Left lung (tissue), 14 donors: ENCODE measurements around the gene CPNE4. TPM values are rescaled to one million over a fixed set of nuclear protein-coding genes. Genes with fewer than 3 reads are reported as not detected.

Experiments
- ATAC-seq: fragments of 200-7000 bp; cut with Tn5 transposase; one replicate; pipeline ENCODE4 v1.9.1; 2020; ENCODE audit warnings: moderate library complexity
- DNase-seq, 4 donors: peaks; one replicate each; pipeline ENCODE4 v3.0.0-alpha.2; 2013 to 2020
- H3K27ac ChIP-seq, 2 donors: fragments of 200-600 bp; sonication (generic) in 1 of 2; one replicate each; pipeline versions ENCODE4 v1.5.0 to v1.8.0; 2020 to 2021
- H3K27me3 ChIP-seq, 2 donors: fragments of 200-600 bp; sonication (generic) in 1 of 2; one replicate each; pipeline versions ENCODE4 v1.5.0 to v1.8.0; 2020 to 2021
- H3K36me3 ChIP-seq, 2 donors: fragments of 200-600 bp; sonication (generic) in 1 of 2; one replicate each; pipeline versions ENCODE4 v1.5.0 to v1.8.0; 2020 to 2021
- H3K4me1 ChIP-seq, 2 donors: fragments of 200-600 bp; one replicate each; pipeline ENCODE4 v1.8.0; 2021
- H3K4me3 ChIP-seq, 2 donors: fragments of 200-600 bp; sonication (generic) in 1 of 2; one replicate each; pipeline versions ENCODE4 v1.5.0 to v1.8.0; 2020 to 2021; ENCODE audit warnings: mild to moderate bottlenecking in 1 of 2
- H3K9me3 ChIP-seq, 2 donors: fragments of 200-600 bp; sonication (generic) in 1 of 2; one replicate each; pipeline versions ENCODE4 v1.5.0 to v1.8.0; 2020 to 2021
- intact Hi-C, 2 donors: fragments of 100-400 bp; cut with DNase I; formaldehyde crosslinking; loops; one replicate each; pipeline versions ENCODE4 v1.11.2 to v1.14.2; 2022
- long read RNA-seq, 12 donors: library from polyadenylated mRNA in 2 of 12; unstranded in 2 of 12; transcript quantifications; one replicate each; pipeline ENCODE4 v2.0.0 and lab custom pipeline, GENCODE V29; 2019 to 2026
- polyA plus RNA-seq, 6 donors: library from polyadenylated mRNA; unstranded; fragments of 120-200 nt; gene quantifications; one replicate each; pipeline ENCODE4 v1.2.1, GENCODE V29; 2013; ENCODE audit not compliant: insufficient read length in 6 of 6
- total RNA-seq, 2 donors: library from RNA; stranded (reverse); fragmentation: NEBNext Ultra II Directional; extraction: Animal tissue kit (Norgen Biotek cat#: 25700); gene quantifications; one replicate each; pipeline ENCODE4 v1.2.1, GENCODE V29; 2021
- TF ChIP-seq, protein P1 (sequence below), 2 donors: fragments of 200-600 bp; sonication (generic) in 1 of 2; IDR thresholded peaks; one replicate each; pipeline versions ENCODE4 v1.5.0 to v1.8.0; 2021; ENCODE audit warnings: antibody characterized with exemption in 2 of 2
- donor health status: DM: no; HTN: yes; CAD: no.
- donor health status: DM: no; HTN: no; CAD: no.

CPNE4 gene
- total RNA-seq, result 1 to 10 TPM in 1 of 2 donors, under 1 TPM in 1; 0.52 to 1.9 TPM
- polyA plus RNA-seq, result 1 to 10 TPM in 2 of 6 donors, under 1 TPM in 4; 0.24 to 2.1 (median 0.85) TPM
- long read RNA-seq, donor 1, result 0 reads
- long read RNA-seq, donor 2, result 0 reads
- long read RNA-seq, donor 3, result 0 reads
- long read RNA-seq, donor 4, result 0 reads
- long read RNA-seq, donor 5, result 0 reads
- long read RNA-seq, donor 6, result 0 reads
- long read RNA-seq, donor 7, result 0 reads
- long read RNA-seq, donor 8, result 0 reads
- long read RNA-seq, donor 9, result 0 reads
- long read RNA-seq, donor 10, result 0 reads
- long read RNA-seq, donor 11, full-length matches to known transcripts, result 5 of 5 reads
- long read RNA-seq, donor 11, partial matches to known transcripts, result 0 of 5 reads
- long read RNA-seq, donor 11, other reads (novel, unspliced or antisense), result 0 of 5 reads
- long read RNA-seq, donor 12, result 0 reads

DNA sequence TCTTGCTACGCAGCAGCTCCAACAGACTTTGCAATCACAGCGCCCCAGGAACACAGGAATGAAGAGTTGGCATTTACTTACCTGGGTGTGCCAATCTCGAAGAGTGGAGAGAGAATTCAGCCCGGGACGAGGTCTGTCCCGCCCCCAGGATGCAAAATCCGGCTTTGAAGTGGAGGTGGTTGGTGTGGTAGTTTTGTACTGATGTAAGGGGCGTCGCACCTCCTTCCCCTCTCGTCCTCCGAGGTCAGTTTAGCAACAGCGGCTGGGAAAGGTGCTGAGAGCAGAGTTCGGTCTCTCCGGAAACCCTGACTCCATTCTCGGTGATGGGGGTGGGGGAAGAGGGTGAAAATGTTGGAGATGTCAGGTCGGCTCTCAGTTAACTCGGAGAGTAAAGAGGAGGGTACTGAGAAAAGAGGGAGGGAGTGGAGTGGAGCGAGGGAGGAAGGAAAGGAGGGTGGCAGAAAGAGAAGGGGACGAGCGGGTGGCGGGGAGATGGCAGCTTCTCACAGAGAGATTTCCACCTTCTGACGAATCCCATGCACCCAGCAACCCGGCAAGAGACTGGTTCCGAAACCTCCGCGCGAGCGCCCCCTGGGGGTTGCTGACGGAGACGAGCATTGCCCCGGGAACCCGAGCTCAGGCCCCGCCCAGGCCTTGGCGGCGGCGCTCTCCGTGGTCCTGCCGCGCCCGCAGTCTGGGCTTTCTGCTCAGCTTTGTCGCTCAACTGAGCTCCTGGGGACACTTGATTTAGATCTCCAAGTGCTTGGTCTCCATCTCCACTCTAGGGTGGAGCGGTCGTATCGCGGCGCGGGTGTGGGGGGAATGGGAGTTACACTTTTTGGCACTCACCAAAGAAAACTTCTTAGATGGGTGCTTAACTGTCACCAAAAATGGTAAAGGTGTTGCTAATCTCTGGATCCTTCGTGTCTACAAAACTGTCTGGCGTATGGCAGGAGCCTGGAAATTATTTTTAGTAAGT is at the start of gene CPNE4:
Gene CPNE4, minus strand, starts transcription at position 529 of the 979 bp plus-strand sequence.
- H3K4me3 ChIP-seq, result peak within 1 kb of the TSS in 1 of 2 donors; percentile 6
- ATAC-seq, result peak; percentile 99
- H3K36me3 ChIP-seq, result peaks cover 0 to 3% of the 10 kb centered on the region in 2 donors
- H3K27me3 ChIP-seq, result peaks cover 39 to 85% of the 10 kb centered on the region in 2 donors
- intact Hi-C loops, result no loop called here
- DNase-seq, result peak; percentile 59 to 94 (median 78)
- peaks cover 0 to 4% of the 10 kb centered on the region in 2 donors for H3K4me1 ChIP-seq
- H3K9me3 ChIP-seq, result no peaks in the 10 kb centered on the region
- no peak within 1 kb of the TSS for H3K27ac ChIP-seq
- TF ChIP-seq, protein P1, sequence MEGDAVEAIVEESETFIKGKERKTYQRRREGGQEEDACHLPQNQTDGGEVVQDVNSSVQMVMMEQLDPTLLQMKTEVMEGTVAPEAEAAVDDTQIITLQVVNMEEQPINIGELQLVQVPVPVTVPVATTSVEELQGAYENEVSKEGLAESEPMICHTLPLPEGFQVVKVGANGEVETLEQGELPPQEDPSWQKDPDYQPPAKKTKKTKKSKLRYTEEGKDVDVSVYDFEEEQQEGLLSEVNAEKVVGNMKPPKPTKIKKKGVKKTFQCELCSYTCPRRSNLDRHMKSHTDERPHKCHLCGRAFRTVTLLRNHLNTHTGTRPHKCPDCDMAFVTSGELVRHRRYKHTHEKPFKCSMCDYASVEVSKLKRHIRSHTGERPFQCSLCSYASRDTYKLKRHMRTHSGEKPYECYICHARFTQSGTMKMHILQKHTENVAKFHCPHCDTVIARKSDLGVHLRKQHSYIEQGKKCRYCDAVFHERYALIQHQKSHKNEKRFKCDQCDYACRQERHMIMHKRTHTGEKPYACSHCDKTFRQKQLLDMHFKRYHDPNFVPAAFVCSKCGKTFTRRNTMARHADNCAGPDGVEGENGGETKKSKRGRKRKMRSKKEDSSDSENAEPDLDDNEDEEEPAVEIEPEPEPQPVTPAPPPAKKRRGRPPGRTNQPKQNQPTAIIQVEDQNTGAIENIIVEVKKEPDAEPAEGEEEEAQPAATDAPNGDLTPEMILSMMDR (IDR thresholded peaks at IDR 0.05), result peak; percentile 54 to 64

DNA sequence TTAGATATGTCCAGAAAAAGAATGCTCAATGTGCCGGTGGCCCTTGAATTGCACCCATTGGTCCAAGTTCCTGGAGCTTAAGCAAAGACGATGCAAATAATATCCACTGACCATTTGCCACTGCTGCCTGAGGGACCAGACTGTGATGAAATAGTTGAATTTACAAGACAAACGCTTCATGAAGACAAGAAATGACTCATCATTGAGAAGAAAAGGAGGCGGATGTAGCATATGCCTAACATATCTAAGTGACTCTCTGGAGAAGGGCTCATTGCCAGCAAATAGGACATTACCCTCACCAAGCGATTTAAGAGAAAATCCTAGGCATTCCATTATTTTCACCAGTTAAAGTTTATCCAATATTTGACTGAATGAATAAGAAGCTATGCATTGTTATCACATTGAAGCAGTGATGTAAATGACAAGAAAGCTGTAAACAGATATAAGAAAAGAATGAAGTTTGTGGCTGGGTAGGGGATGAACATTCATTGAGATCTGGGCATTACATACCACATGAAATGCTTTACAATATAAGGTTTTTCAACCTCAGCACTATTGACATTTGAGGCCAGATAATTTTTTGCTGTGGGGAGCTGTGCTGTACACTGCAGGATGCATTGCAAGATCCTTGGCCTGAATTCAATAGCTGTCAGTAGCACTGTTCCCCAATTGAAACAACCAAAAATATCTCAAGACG is 48.9 kb upstream of the CPNE4 start:
- no peaks in the 10 kb centered on the region for H3K36me3 ChIP-seq
- no peaks in the 10 kb centered on the region for H3K4me1 ChIP-seq
- no peak overlapping the region for H3K27ac ChIP-seq
- DNase-seq (no peak), ATAC-seq (no peak)
- H3K4me3 ChIP-seq, result no peak overlapping the region
- TF ChIP-seq, protein P1 (IDR thresholded peaks at IDR 0.05), result no peak
- H3K9me3 ChIP-seq, result no peaks in the 10 kb centered on the region
- no peaks in the 10 kb centered on the region for H3K27me3 ChIP-seq
- intact Hi-C loops, result no loop called here

DNA sequence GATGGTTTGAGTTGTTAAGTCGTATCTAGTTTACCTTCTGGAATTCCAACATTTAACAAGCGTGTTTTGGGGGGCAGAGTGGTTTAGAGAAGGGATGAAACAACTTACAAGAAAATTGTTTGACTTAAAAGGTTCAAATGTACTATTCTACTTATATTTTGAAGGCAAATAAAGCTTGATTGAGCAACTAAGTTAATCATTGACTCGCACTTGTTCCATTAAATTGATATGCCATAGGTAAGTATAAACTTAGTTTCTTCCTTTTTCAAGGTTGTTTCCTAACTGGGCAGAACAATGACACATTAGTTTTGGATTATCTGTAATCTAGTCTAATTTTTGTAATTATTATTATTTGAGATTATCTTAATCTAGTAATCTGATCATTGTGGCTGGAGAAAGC is 48.3 kb upstream of the CPNE4 start:
- intact Hi-C loops, result no loop called here
- H3K36me3 ChIP-seq, result no peaks in the 10 kb centered on the region
- no peak for ATAC-seq
- H3K4me1 ChIP-seq, result no peaks in the 10 kb centered on the region
- TF ChIP-seq, protein P1 (IDR thresholded peaks at IDR 0.05), result no peak
- H3K27me3 ChIP-seq, result no peaks in the 10 kb centered on the region
- no peak overlapping the region for H3K27ac ChIP-seq
- no peaks in the 10 kb centered on the region for H3K9me3 ChIP-seq
- H3K4me3 ChIP-seq, result no peak overlapping the region
- no peak for DNase-seq

DNA sequence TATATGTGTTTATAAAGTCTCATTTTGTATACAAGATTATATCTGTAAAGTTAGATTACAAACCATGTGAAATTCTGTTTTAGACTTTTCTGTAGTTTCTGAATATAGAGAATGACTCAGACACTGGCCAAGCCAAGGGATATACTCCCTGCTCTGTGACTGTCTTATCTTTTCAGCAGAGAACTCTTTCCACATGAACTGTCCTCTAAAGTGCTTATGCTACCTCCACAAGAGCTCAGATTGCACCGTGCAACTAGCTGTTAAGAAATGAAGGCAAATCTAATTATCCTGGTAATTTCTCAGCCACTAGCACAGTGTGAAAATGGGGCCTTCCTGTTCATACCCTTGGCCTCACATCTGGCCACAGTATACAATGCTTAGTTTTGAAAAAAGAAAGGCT is 44.3 kb upstream of the CPNE4 start:
- no peaks in the 10 kb centered on the region for H3K27me3 ChIP-seq
- DNase-seq (no peak), ATAC-seq (no peak)
- intact Hi-C loops, result no loop called here
- no peaks in the 10 kb centered on the region for H3K36me3 ChIP-seq
- TF ChIP-seq, protein P1 (IDR thresholded peaks at IDR 0.05), result no peak
- H3K4me1 ChIP-seq, result no peaks in the 10 kb centered on the region
- no peaks in the 10 kb centered on the region for H3K9me3 ChIP-seq
- H3K27ac ChIP-seq, result no peak overlapping the region
- no peak overlapping the region for H3K4me3 ChIP-seq
